ENCODE measurements around the gene HK1. TPM values are rescaled to one million over a fixed set of nuclear protein-coding genes. Genes with fewer than 3 reads are reported as not detected.
"Not testable (repeated sequence)": the region's sequence is repeated elsewhere in the genome, so short reads cannot be mapped to it uniquely, and the experiment has no call there.

HK1 gene
- total RNA-seq, 1 donor from 2014 or later, result 84.0 TPM

GRCh38 chr10:69292459-69292858 lies 14.2 kb downstream of the HK1 start:
- Histone ChIP-seq H3K27ac (no peak overlapping the region), H3K9me3 (no peaks in the 10 kb centered on the region), H3K4me3 (no peak overlapping the region), H3K36me3 (no peaks in the 10 kb centered on the region), H3K27me3 (no peaks in the 10 kb centered on the region), H3K4me1 (no peaks in the 10 kb centered on the region)
- no peak for ATAC-seq
- intact Hi-C loops (cut with DNase I), result no loop called here
- no peak for DNase-seq
- no peak for TF ChIP-seq CTCF (IDR thresholded peaks at IDR 0.05)

- TF ChIP-seq CTCF (IDR thresholded peaks at IDR 0.05), result no peak
- no peak overlapping the region for H3K27ac ChIP-seq
- H3K4me1 ChIP-seq, result no peaks in the 10 kb centered on the region
- H3K27me3 ChIP-seq, result no peaks in the 10 kb centered on the region
- intact Hi-C loops (cut with DNase I), result no loop called here
- no peak overlapping the region for H3K4me3 ChIP-seq
- no peaks in the 10 kb centered on the region for H3K36me3 ChIP-seq
- no peaks in the 10 kb centered on the region for H3K9me3 ChIP-seq
- DNase-seq, result no peak
- ATAC-seq, result no peak
Observed at GRCh38 chr10:69295027-69295636, 16.8 kb downstream of the HK1 start.

- no peaks in the 10 kb centered on the region for H3K27me3 ChIP-seq
- no peak overlapping the region for H3K27ac ChIP-seq
- DNase-seq, result no peak
- ATAC-seq, result peak; percentile 28
- TF ChIP-seq CTCF (IDR thresholded peaks at IDR 0.05), result no peak
- H3K4me1 ChIP-seq, result no peaks in the 10 kb centered on the region
- intact Hi-C loops (cut with DNase I), result no loop called here
- no peaks in the 10 kb centered on the region for H3K36me3 ChIP-seq
- no peak overlapping the region for H3K4me3 ChIP-seq
- no peaks in the 10 kb centered on the region for H3K9me3 ChIP-seq
Observed at GRCh38 chr10:69303632-69304051, 25.3 kb downstream of the HK1 start.

- Histone ChIP-seq H3K4me1 (no peaks in the 10 kb centered on the region), H3K27ac (no peak overlapping the region), H3K9me3 (no peaks in the 10 kb centered on the region), H3K4me3 (no peak overlapping the region), H3K27me3 (no peaks in the 10 kb centered on the region), H3K36me3 (no peaks in the 10 kb centered on the region)
- intact Hi-C loops (cut with DNase I), result no loop called here
- no peak for TF ChIP-seq CTCF (IDR thresholded peaks at IDR 0.05)
- DNase-seq (no peak), ATAC-seq (no peak)
Observed at GRCh38 chr10:69306421-69306820, 28.1 kb downstream of the HK1 start.

GRCh38 chr10:69307434-69307833 lies 29.1 kb downstream of the HK1 start:
- H3K4me1 ChIP-seq, result no peaks in the 10 kb centered on the region
- H3K36me3 ChIP-seq, result no peaks in the 10 kb centered on the region
- no peaks in the 10 kb centered on the region for H3K9me3 ChIP-seq
- DNase-seq (no peak), ATAC-seq (no peak)
- no peak overlapping the region for H3K4me3 ChIP-seq
- no peak for TF ChIP-seq CTCF (IDR thresholded peaks at IDR 0.05)
- intact Hi-C loops (cut with DNase I), result no loop called here
- H3K27ac ChIP-seq, result no peak overlapping the region
- H3K27me3 ChIP-seq, result no peaks in the 10 kb centered on the region

GRCh38 chr10:69308304-69308703 lies 30.0 kb downstream of the HK1 start:
- H3K27me3 ChIP-seq; DNase-seq; H3K4me1 ChIP-seq; H3K9me3 ChIP-seq; H3K36me3 ChIP-seq; ATAC-seq; H3K4me3 ChIP-seq; intact Hi-C loops (cut with DNase I); H3K27ac ChIP-seq: not testable (repeated sequence)

Data from upper lobe of right lung (tissue), 1 donor.